Measurements from ENCODE around the gene CRISPLD2. TPM values are rescaled to one million over a fixed set of nuclear protein-coding genes. Genes with fewer than 3 reads are reported as not detected.

Gene CRISPLD2
- total RNA-seq, 4 donors from 2014 or later, result 99.9 to 450 (median 407) TPM

GRCh38 chr16:84940670-84941551 lies 121.1 kb downstream of the CRISPLD2 start:
- TF ChIP-seq CTCF (IDR thresholded peaks at IDR 0.05), result no peak
- no peak for ATAC-seq (ENCODE audit: low FRiP score)

GRCh38 chr16:84941921-84942320 lies 122.1 kb downstream of the CRISPLD2 start:
- TF ChIP-seq CTCF (IDR thresholded peaks at IDR 0.05), result no peak
- ATAC-seq (ENCODE audit: low FRiP score) (no peak), DNase-seq (ENCODE audit: low spot score) (no peak)

More at GRCh38 chr16:84940670-84941551, 121.1 kb downstream of the CRISPLD2 start:
- no peak for DNase-seq (ENCODE audit: low spot score)

- ATAC-seq (ENCODE audit: low FRiP score) (no peak), DNase-seq (ENCODE audit: low spot score) (no peak)
- TF ChIP-seq CTCF (IDR thresholded peaks at IDR 0.05), result no peak
These were observed 123.0 kb downstream of the CRISPLD2 start for GRCh38 chr16:84942786-84943185.

- DNase-seq (ENCODE audit: low spot score) (no peak), ATAC-seq (ENCODE audit: low FRiP score) (no peak)
- TF ChIP-seq CTCF (IDR thresholded peaks at IDR 0.05), result no peak
These were observed 123.8 kb downstream of the CRISPLD2 start for GRCh38 chr16:84943620-84944019.

- peak; percentile 19 for ATAC-seq (ENCODE audit: low FRiP score)
- no peak for DNase-seq (ENCODE audit: low spot score)
- no peak for TF ChIP-seq CTCF (IDR thresholded peaks at IDR 0.05)
These were observed 127.2 kb downstream of the CRISPLD2 start for GRCh38 chr16:84947022-84947421.

- DNase-seq (ENCODE audit: low spot score) (no peak), ATAC-seq (ENCODE audit: low FRiP score) (no peak)
- TF ChIP-seq CTCF (IDR thresholded peaks at IDR 0.05), result no peak
These were observed 128.4 kb downstream of the CRISPLD2 start for GRCh38 chr16:84947996-84948850.
